HEK293 (cell line): ENCODE data around the gene SLC35G6.

ENCODE experiments used
- CTCF ChIA-PET: fragments of 350-600 bp; formaldehyde crosslinking; extraction: SDS; loops from one replicate; lab custom pipeline; 2021; ENCODE audit warnings: antibody characterized with exemption; lab: Yijun Ruan, JAX
- POLR2A ChIA-PET: fragments of 300-600 bp; formaldehyde crosslinking; extraction: SDS; loops from one replicate; lab custom pipeline; 2020; ENCODE audit warnings: antibody characterized with exemption, inconsistent platforms; lab: Yijun Ruan, JAX
- H3K27ac ChIP-seq: fragments of 200-500 bp; sonication (Bioruptor generic); 2 replicates; pipeline ENCODE4 v1.5.1; 2014; ENCODE audit warnings: low read depth, low read length, control low read depth, inconsistent platforms; ENCODE audit errors: extremely low read depth
- H3K36me3 ChIP-seq, 2 experiments: fragments of 200-500 bp in 1 of 2; sonication (Bioruptor generic) in 1 of 2; 1 replicate in 1 of 2; 2 replicates in 1 of 2; pipeline ENCODE4 v1.5.1; 2014 to 2017; ENCODE audit warnings: inconsistent platforms in 2 of 2, low read length in 2 of 2; ENCODE audit not compliant: control insufficient read depth in 2 of 2, insufficient read depth in 1 of 2
- H3K4me1 ChIP-seq: fragments of 200-500 bp; sonication (Bioruptor generic); 2 replicates; pipeline ENCODE4 v1.5.1; 2014; ENCODE audit warnings: mild to moderate bottlenecking, low read length, inconsistent platforms; ENCODE audit not compliant: control insufficient read depth, insufficient read depth
- H3K4me3 ChIP-seq: 2 replicates; pipeline ENCODE4 v1.5.1; 2011; ENCODE audit warnings: low read depth, mild to moderate bottlenecking, control low read depth, low read length, moderate library complexity
- H3K9me3 ChIP-seq: fragments of 200-500 bp; sonication (Bioruptor generic); 2 replicates; pipeline ENCODE4 v1.5.1; 2014; ENCODE audit warnings: low read depth, low read length, inconsistent platforms; ENCODE audit not compliant: control insufficient read depth, insufficient read depth
- BCL11A ChIP-seq: fragments of 450-650 bp; formaldehyde crosslinking; IDR thresholded peaks from 2 replicates; pipeline ENCODE4 v1.5.1; 2016; ENCODE audit warnings: low read depth, missing biosample characterization, missing genetic modification characterization
- HIC1 ChIP-seq: fragments of 450-650 bp; formaldehyde crosslinking; IDR thresholded peaks from 2 replicates; pipeline ENCODE4 v1.5.1; 2016; ENCODE audit warnings: missing biosample characterization, missing genetic modification characterization
- HOXD13 ChIP-seq: sonication (generic); formaldehyde crosslinking; IDR thresholded peaks from 2 replicates; pipeline ENCODE4 v1.8.0; 2022; ENCODE audit warnings: missing genetic modification reagents, borderline replicate concordance
- KLF16 ChIP-seq: fragments of 450-650 bp; formaldehyde crosslinking; IDR thresholded peaks from 2 replicates; pipeline ENCODE4 v1.5.1; 2017; ENCODE audit warnings: missing biosample characterization, missing genetic modification characterization
- MEIS1 ChIP-seq: sonication (generic); formaldehyde crosslinking; IDR thresholded peaks from 2 replicates; pipeline ENCODE4 v1.8.1; 2022; ENCODE audit warnings: missing genetic modification reagents, mild to moderate bottlenecking, borderline replicate concordance
- OSR2 ChIP-seq: fragments of 450-650 bp; formaldehyde crosslinking; IDR thresholded peaks from 2 replicates; pipeline ENCODE4 v1.5.1; 2016; ENCODE audit warnings: missing biosample characterization, missing genetic modification characterization
- REPIN1 ChIP-seq: fragments of 450-650 bp; formaldehyde crosslinking; IDR thresholded peaks from 2 replicates; pipeline ENCODE4 v1.5.1; 2017; ENCODE audit warnings: missing biosample characterization, missing genetic modification characterization, low read depth
- SP7 ChIP-seq: fragments of 450-650 bp; formaldehyde crosslinking; IDR thresholded peaks from 2 replicates; pipeline ENCODE4 v1.5.1; 2016; ENCODE audit warnings: missing biosample characterization, missing genetic modification characterization
- ZBTB8A ChIP-seq: fragments of 450-650 bp; formaldehyde crosslinking; IDR thresholded peaks from 2 replicates; pipeline ENCODE4 v1.5.1; 2016; ENCODE audit warnings: missing biosample characterization, missing genetic modification characterization
- ZEB2 ChIP-seq: fragments of 450-650 bp; formaldehyde crosslinking; IDR thresholded peaks from 2 replicates; pipeline ENCODE4 v1.5.1; 2016; ENCODE audit warnings: missing biosample characterization, missing genetic modification characterization
- ZFP37 ChIP-seq: fragments of 450-650 bp; formaldehyde crosslinking; IDR thresholded peaks from 2 replicates; pipeline ENCODE4 v1.5.1; 2016; ENCODE audit warnings: missing biosample characterization, missing genetic modification characterization
- ZNF121 ChIP-seq: fragments of 450-650 bp; formaldehyde crosslinking; IDR thresholded peaks from 2 replicates; pipeline ENCODE4 v1.5.1; 2016; ENCODE audit warnings: missing biosample characterization, missing genetic modification characterization
- ZNF23 ChIP-seq: fragments of 450-650 bp; formaldehyde crosslinking; IDR thresholded peaks from 2 replicates; pipeline ENCODE4 v1.5.1; 2016; ENCODE audit warnings: missing biosample characterization, missing genetic modification characterization, borderline replicate concordance
- ZNF24 ChIP-seq: fragments of 450-650 bp; formaldehyde crosslinking; IDR thresholded peaks from 2 replicates; pipeline ENCODE4 v1.5.1; 2016; ENCODE audit warnings: missing biosample characterization, missing genetic modification characterization
- ZNF324 ChIP-seq: fragments of 450-650 bp; formaldehyde crosslinking; IDR thresholded peaks from 2 replicates; pipeline ENCODE4 v1.5.1; 2016; ENCODE audit warnings: missing biosample characterization, missing genetic modification characterization
- ZNF423 ChIP-seq: fragments of 450-650 bp; formaldehyde crosslinking; IDR thresholded peaks from 2 replicates; pipeline ENCODE4 v1.5.1; 2016; ENCODE audit warnings: missing biosample characterization, missing genetic modification characterization
- ZNF621 ChIP-seq: fragments of 450-650 bp; formaldehyde crosslinking; IDR thresholded peaks from 2 replicates; pipeline ENCODE4 v1.5.1; 2017; ENCODE audit warnings: missing biosample characterization, missing genetic modification characterization
- ZNF704 ChIP-seq: fragments of 450-650 bp; formaldehyde crosslinking; IDR thresholded peaks from 2 replicates; pipeline ENCODE4 v1.5.1; 2016; ENCODE audit warnings: missing biosample characterization, missing genetic modification characterization
- TF ChIP-seq, protein P1 (sequence below): fragments of 450-650 bp; formaldehyde crosslinking; IDR thresholded peaks from 2 replicates; pipeline ENCODE4 v1.5.1; 2016; ENCODE audit warnings: missing biosample characterization, missing genetic modification characterization
- TF ChIP-seq, protein P2 (sequence below): fragments of 450-650 bp; formaldehyde crosslinking; IDR thresholded peaks from 2 replicates; pipeline ENCODE4 v1.5.1; 2017; ENCODE audit warnings: missing biosample characterization, missing genetic modification characterization
- TF ChIP-seq, protein P3 (sequence below): fragments of 450-650 bp; IDR thresholded peaks from 2 replicates; pipeline ENCODE4 v1.5.1; 2018; ENCODE audit warnings: missing biosample characterization, mild to moderate bottlenecking, missing genetic modification characterization
- TF ChIP-seq, protein P4 (sequence below): IDR thresholded peaks from 2 replicates; pipeline ENCODE4 v1.6.1; 2011; ENCODE audit warnings: mild to moderate bottlenecking, low read depth, low read length, borderline replicate concordance

Gene SLC35G6

GRCh38 chr17:7483255-7484066 is 2.2 kb downstream of the SLC35G6 start (continued):
- TF ChIP-seq, protein P1, sequence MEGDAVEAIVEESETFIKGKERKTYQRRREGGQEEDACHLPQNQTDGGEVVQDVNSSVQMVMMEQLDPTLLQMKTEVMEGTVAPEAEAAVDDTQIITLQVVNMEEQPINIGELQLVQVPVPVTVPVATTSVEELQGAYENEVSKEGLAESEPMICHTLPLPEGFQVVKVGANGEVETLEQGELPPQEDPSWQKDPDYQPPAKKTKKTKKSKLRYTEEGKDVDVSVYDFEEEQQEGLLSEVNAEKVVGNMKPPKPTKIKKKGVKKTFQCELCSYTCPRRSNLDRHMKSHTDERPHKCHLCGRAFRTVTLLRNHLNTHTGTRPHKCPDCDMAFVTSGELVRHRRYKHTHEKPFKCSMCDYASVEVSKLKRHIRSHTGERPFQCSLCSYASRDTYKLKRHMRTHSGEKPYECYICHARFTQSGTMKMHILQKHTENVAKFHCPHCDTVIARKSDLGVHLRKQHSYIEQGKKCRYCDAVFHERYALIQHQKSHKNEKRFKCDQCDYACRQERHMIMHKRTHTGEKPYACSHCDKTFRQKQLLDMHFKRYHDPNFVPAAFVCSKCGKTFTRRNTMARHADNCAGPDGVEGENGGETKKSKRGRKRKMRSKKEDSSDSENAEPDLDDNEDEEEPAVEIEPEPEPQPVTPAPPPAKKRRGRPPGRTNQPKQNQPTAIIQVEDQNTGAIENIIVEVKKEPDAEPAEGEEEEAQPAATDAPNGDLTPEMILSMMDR = peak; percentile 83
- TF ChIP-seq ZBTB8A (tag by site-specific recombination) = peak; percentile 33; the same call in 1 of the 2 replicates
- TF ChIP-seq ZNF324 (tag by site-specific recombination) = peak; percentile 76; the same call in 1 of the 2 replicates
- peak; percentile 17; the same call in 1 of the 2 replicates for TF ChIP-seq OSR2 (tag by site-specific recombination)

GRCh38 chr17:7484067-7484918 is 3.0 kb downstream of the SLC35G6 start, which contains the start of gene POLR2A:
POLR2A (plus strand) TSS chr17:7484366.
- CTCF ChIA-PET = interaction anchor here (0.6 to 2.9 kb wide), 5 partner anchors 40 to 158 kb away, joined by 3 to 13 read pairs (median 4); partner anchors contain the start of gene CHRNB1
- TF ChIP-seq, protein P2, sequence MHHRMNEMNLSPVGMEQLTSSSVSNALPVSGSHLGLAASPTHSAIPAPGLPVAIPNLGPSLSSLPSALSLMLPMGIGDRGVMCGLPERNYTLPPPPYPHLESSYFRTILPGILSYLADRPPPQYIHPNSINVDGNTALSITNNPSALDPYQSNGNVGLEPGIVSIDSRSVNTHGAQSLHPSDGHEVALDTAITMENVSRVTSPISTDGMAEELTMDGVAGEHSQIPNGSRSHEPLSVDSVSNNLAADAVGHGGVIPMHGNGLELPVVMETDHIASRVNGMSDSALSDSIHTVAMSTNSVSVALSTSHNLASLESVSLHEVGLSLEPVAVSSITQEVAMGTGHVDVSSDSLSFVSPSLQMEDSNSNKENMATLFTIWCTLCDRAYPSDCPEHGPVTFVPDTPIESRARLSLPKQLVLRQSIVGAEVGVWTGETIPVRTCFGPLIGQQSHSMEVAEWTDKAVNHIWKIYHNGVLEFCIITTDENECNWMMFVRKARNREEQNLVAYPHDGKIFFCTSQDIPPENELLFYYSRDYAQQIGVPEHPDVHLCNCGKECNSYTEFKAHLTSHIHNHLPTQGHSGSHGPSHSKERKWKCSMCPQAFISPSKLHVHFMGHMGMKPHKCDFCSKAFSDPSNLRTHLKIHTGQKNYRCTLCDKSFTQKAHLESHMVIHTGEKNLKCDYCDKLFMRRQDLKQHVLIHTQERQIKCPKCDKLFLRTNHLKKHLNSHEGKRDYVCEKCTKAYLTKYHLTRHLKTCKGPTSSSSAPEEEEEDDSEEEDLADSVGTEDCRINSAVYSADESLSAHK (tag by site-specific recombination) = peak; percentile 64; the same call in 1 of the 2 replicates
- TF ChIP-seq MEIS1 (CRISPR knock-in tag) (no peak), ZFP37 (tag by site-specific recombination) (peak; percentile 97), KLF16 (tag by site-specific recombination) (peak; percentile 96), ZNF423 (tag by site-specific recombination) (no peak), REPIN1 (peak; percentile 85; the same call in 1 of the 2 replicates), ZEB2 (peak; percentile 99), ZNF24 (tag by site-specific recombination) (peak; percentile 43), HIC1 (tag by site-specific recombination) (0 out of 2 replicates have a peak, but pooled peaks have one; percentile 50), BCL11A (tag by site-specific recombination) (no peak), OSR2 (tag by site-specific recombination) (peak; percentile 39; the same call in 1 of the 2 replicates), ZNF23 (tag by site-specific recombination) (no peak), ZBTB8A (tag by site-specific recombination) (peak; percentile 64), ZNF621 (no peak), HOXD13 (no peak), ZNF121 (tag by site-specific recombination) (no peak), ZNF704 (tag by site-specific recombination) (no peak), SP7 (tag by site-specific recombination) (peak; percentile 93)
- TF ChIP-seq, protein P3, sequence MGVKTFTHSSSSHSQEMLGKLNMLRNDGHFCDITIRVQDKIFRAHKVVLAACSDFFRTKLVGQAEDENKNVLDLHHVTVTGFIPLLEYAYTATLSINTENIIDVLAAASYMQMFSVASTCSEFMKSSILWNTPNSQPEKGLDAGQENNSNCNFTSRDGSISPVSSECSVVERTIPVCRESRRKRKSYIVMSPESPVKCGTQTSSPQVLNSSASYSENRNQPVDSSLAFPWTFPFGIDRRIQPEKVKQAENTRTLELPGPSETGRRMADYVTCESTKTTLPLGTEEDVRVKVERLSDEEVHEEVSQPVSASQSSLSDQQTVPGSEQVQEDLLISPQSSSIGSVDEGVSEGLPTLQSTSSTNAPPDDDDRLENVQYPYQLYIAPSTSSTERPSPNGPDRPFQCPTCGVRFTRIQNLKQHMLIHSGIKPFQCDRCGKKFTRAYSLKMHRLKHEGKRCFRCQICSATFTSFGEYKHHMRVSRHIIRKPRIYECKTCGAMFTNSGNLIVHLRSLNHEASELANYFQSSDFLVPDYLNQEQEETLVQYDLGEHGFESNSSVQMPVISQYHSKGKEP (tag by site-specific recombination) = peak; percentile 37; the same call in 1 of the 2 replicates
- TF ChIP-seq, protein P4, sequence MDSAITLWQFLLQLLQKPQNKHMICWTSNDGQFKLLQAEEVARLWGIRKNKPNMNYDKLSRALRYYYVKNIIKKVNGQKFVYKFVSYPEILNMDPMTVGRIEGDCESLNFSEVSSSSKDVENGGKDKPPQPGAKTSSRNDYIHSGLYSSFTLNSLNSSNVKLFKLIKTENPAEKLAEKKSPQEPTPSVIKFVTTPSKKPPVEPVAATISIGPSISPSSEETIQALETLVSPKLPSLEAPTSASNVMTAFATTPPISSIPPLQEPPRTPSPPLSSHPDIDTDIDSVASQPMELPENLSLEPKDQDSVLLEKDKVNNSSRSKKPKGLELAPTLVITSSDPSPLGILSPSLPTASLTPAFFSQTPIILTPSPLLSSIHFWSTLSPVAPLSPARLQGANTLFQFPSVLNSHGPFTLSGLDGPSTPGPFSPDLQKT = no peak

More at GRCh38 chr17:7484067-7484918, 3.0 kb downstream of the SLC35G6 start, which contains the start of gene POLR2A:
- POLR2A ChIA-PET = interaction anchor here (0.7 to 3.8 kb wide), 38 partner anchors 8 to 448 kb away, joined by 3 to 39 read pairs (median 5); partner anchors contain the start of genes CD68, FGF11, FXR2 and MPDU1
- Histone ChIP-seq H3K4me3 (peak within 1 kb of the TSS; percentile 87), H3K4me1 (peaks cover 23% of the 10 kb centered on the region), H3K36me3 (peaks cover 4 to 29% of the 10 kb centered on the region in 2 experiments; a peak in 2 of 3 replicates), H3K9me3 (no peaks in the 10 kb centered on the region), H3K27ac (peak within 1 kb of the TSS; percentile 100)
